Spleen (tissue), 7 donors: ENCODE measurements around the gene PRR27.

Experiments
- POLR2AphosphoS5 ChIP-seq, 3 donors: sonication (generic); formaldehyde crosslinking; IDR thresholded peaks; one replicate each; pipeline ENCODE4 v1.5.1; 2017; ENCODE audit warnings: antibody characterized with exemption in 3 of 3
- TF ChIP-seq, protein P1 (sequence below), 11 experiments: fragments of 200-600 bp in 7 of 11; fragments of 450-650 bp in 4 of 11; sonication (generic) in 4 of 11; IDR thresholded peaks in 8 of 11; conservative IDR thresholded peaks in 3 of 11; 1 replicate in 7 of 11; 2 replicates in 4 of 11; pipeline versions ENCODE4 v1.4.0 to v1.8.0; 2016 to 2021; ENCODE audit warnings: antibody characterized with exemption in 11 of 11, inconsistent platforms in 4 of 11, mild to moderate bottlenecking in 1 of 11
- donor health status: DM: no; HTN: no; CAD: no; lungs with moderate emphysema.
- donor health status: DM: no; HTN: no; CAD: no.
- donor health status: DM: no; HTN: no; CAD: no.

DNA sequence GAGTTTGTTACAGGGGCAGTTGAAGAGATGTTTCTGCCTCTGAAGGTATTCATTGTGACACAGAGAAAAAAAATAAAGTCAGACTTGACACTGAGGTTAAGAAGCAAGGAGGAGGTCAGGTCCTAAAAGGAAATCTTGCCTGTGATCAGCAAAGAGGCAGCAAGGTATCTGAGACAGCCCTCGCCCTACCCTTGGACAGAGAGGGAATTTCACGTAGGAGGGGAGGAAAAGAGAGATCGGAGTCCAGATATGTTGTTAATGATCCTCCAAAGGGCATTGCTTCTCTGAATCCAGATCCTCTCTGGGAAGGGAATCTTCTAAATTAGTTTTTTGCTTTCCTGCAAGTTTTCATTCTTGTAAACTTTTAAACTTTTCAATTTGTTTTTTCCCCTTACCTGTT is 15.3 kb upstream of the PRR27 start:
- TF ChIP-seq, protein P1, sequence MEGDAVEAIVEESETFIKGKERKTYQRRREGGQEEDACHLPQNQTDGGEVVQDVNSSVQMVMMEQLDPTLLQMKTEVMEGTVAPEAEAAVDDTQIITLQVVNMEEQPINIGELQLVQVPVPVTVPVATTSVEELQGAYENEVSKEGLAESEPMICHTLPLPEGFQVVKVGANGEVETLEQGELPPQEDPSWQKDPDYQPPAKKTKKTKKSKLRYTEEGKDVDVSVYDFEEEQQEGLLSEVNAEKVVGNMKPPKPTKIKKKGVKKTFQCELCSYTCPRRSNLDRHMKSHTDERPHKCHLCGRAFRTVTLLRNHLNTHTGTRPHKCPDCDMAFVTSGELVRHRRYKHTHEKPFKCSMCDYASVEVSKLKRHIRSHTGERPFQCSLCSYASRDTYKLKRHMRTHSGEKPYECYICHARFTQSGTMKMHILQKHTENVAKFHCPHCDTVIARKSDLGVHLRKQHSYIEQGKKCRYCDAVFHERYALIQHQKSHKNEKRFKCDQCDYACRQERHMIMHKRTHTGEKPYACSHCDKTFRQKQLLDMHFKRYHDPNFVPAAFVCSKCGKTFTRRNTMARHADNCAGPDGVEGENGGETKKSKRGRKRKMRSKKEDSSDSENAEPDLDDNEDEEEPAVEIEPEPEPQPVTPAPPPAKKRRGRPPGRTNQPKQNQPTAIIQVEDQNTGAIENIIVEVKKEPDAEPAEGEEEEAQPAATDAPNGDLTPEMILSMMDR (IDR thresholded peaks at IDR 0.05 in 8 of 11, conservative IDR thresholded peaks at IDR 0.05 in 3 of 11) = no peak
- no peak for TF ChIP-seq POLR2AphosphoS5 (IDR thresholded peaks at IDR 0.05)
